ENCODE data around the gene MYO1D.

DNA sequence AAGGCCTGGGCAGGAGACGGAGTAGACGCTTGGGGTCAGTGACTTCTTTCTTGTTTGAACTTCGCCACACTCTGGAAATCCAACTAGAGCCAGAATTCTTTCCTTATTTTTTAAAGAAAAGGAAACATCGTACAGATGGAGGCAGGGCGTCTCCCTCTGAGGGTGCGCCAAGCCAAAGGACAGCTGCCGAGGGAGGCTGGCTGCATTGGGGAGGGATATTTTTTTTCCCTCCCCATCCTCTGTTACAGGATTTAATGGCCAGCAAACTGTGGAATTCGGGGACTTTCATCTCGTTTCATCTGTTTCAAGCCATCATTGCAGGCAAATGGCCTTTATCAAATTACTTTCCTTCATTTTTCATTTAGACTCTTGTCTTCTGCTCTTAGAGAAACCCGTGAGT, 374.2 kb downstream of the MYO1D start:
- TF ChIP-seq NFRKB (IDR thresholded peaks at IDR 0.05) = no peak
- no peak for TF ChIP-seq SP1 (IDR thresholded peaks at IDR 0.05)
- no peak for TF ChIP-seq LEF1 (IDR thresholded peaks at IDR 0.05; ENCODE audit: borderline replicate concordance)
- no peak for TF ChIP-seq ZNF384 (IDR thresholded peaks at IDR 0.05)
